Stimulated activated CD8-positive, alpha-beta memory T cell treated with anti-CD3 and anti-CD28 coated beads, Interleukin-4, amount 100 ng/mL, for 24 hours (primary cell): ENCODE measurements around the gene VASH2.
"Not testable (repeated sequence)": the region's sequence is repeated elsewhere in the genome, so short reads cannot be mapped to it uniquely, and the experiment has no call there.

Experiments used
- DNase-seq: peaks from one replicate; pipeline ENCODE4 v3.0.0-alpha.2; 2020; ENCODE audit warnings: low read depth

Gene VASH2

GRCh38 chr1:212950243-212951125 is at the start of gene VASH2:
VASH2 (plus strand) TSS chr1:212950541; CDS start chr1:212951543, 1,002 bp downstream.
- DNase-seq = peak; percentile 46

- no peak for DNase-seq
Observed at GRCh38 chr1:212901290-212901689, 49.1 kb upstream of the VASH2 start.

- no peak for DNase-seq
Observed at GRCh38 chr1:212902054-212902453, 48.3 kb upstream of the VASH2 start.

GRCh38 chr1:212903664-212904063 is 46.7 kb upstream of the VASH2 start:
- DNase-seq = no peak

GRCh38 chr1:212908071-212908470 is 42.3 kb upstream of the VASH2 start:
- DNase-seq = not testable (repeated sequence)

- no peak for DNase-seq
Observed at GRCh38 chr1:212908971-212909370, 41.4 kb upstream of the VASH2 start.

- no peak for DNase-seq
Observed at GRCh38 chr1:212909652-212910063, 40.7 kb upstream of the VASH2 start.

GRCh38 chr1:212910213-212910612 is 40.1 kb upstream of the VASH2 start:
- not testable (repeated sequence) for DNase-seq

GRCh38 chr1:212913638-212914037 is 36.7 kb upstream of the VASH2 start:
- DNase-seq = not testable (repeated sequence)

- not testable (repeated sequence) for DNase-seq
Observed at GRCh38 chr1:212914110-212914509, 36.2 kb upstream of the VASH2 start.

- DNase-seq = no peak
Observed at GRCh38 chr1:212914789-212915188, 35.6 kb upstream of the VASH2 start.

- no peak for DNase-seq
Observed at GRCh38 chr1:212915245-212916091, 34.9 kb upstream of the VASH2 start.

- no peak for DNase-seq
Observed at GRCh38 chr1:212916481-212917133, 33.7 kb upstream of the VASH2 start.

GRCh38 chr1:212917134-212917485 is 33.2 kb upstream of the VASH2 start:
- DNase-seq = no peak

GRCh38 chr1:212917858-212918257 is 32.5 kb upstream of the VASH2 start:
- DNase-seq = no peak

GRCh38 chr1:212918824-212919223 is 31.5 kb upstream of the VASH2 start:
- DNase-seq = no peak

- DNase-seq = no peak
Observed at GRCh38 chr1:212920246-212920645, 30.1 kb upstream of the VASH2 start.

GRCh38 chr1:212920896-212921295 is 29.4 kb upstream of the VASH2 start:
- DNase-seq = no peak

GRCh38 chr1:212922016-212922415 is 28.3 kb upstream of the VASH2 start:
- no peak for DNase-seq

GRCh38 chr1:212926372-212926771 is 24.0 kb upstream of the VASH2 start:
- no peak for DNase-seq

GRCh38 chr1:212928323-212929291 is 21.7 kb upstream of the VASH2 start:
- no peak for DNase-seq
